ENCODE results near the gene BAZ2A.

DNA sequence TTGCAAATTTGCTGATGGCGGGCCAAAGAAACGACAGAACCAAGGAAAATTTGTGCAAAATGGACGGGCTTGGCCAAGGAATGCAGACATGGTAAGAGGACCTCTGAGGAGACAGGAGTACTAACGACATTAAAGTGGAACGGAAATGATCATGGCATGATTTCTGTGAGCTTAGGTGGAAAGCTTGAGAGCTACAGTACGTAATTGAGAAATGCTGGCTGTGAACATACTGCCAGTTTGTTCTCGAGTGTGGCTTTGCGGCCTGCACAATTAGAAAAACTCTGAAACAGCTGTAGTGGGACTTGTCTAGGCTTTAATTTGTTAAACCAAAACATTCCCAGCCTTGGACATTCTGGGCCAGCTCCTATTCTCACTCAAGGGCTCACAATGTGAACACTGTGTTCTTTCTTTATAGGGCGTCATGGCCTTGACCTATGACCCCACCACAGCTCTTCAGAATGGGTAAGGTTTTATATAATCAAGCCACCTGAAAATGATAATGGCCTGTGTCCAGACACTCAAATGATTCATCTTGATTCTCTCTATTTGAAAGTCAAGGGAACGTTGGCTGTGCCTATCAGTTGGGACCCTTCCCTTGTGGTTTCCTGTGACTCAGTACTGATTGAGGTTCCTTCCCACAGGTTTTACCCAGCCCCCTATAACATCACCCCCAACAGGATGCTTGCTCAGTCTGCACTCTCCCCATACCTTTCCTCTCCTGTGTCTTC lies 48.5 kb downstream of the BAZ2A start:
- TF ChIP-seq POLR2A (IDR thresholded peaks at IDR 0.05; ENCODE audit: low read depth, low read length) (no peak), POLR2AphosphoS5 (IDR thresholded peaks at IDR 0.05; ENCODE audit: low read depth, low read length) (no peak), TAF1 (IDR thresholded peaks at IDR 0.05; ENCODE audit: borderline replicate concordance, low read depth, low read length) (no peak)
